Endothelial cell of umbilical vein (primary cell): ENCODE results near the gene PLA2R1. TPM values are rescaled to one million over a fixed set of nuclear protein-coding genes. Genes with fewer than 3 reads are reported as not detected.

Source experiments
- BruUV-seq: library from RNA; stranded (reverse); fragments of 400-500 nt; replicated peaks from 2 replicates; lab custom pipeline; 2021; lab: Mats Ljungman, UMichigan
- CTCF ChIA-PET: fragments of 300-600, 350-600 bp; sonication (Branson Sonifier 250); formaldehyde crosslinking; loops from one replicate; lab custom pipeline; 2021; ENCODE audit warnings: antibody characterized with exemption, inconsistent platforms; lab: Charles Lee
- POLR2A ChIA-PET: fragments of 300-600, 350-600 bp; sonication (Branson Sonifier 250); formaldehyde crosslinking; loops from one replicate; lab custom pipeline; 2021; ENCODE audit warnings: antibody characterized with exemption, inconsistent platforms; lab: Charles Lee
- DNase-seq: peaks from one replicate; pipeline ENCODE4 v3.0.0-alpha.2; 2011; ENCODE audit warnings: low read depth, low spot score
- FAIRE-seq: peaks from 2 replicates; lab custom pipeline; 2011; peaks lifted over from hg19 to GRCh38; lab: Jason Lieb, UNC
- H2AFZ ChIP-seq: 2 replicates; pipeline ENCODE4 v1.6.0; 2012; ENCODE audit warnings: low read depth, low read length, control low read depth, inconsistent platforms
- H3K27ac ChIP-seq: 2 replicates; pipeline ENCODE4 v1.5.1; 2011; ENCODE audit warnings: low read depth, mild to moderate bottlenecking, control low read depth, low read length, moderate library complexity; ENCODE audit not compliant: insufficient read depth
- H3K27me3 ChIP-seq, 2 experiments: 2 replicates each; pipeline versions ENCODE4 v1.6.0 to v1.6.1; 2011; ENCODE audit warnings: low read length in 2 of 2, mixed read lengths in 1 of 2; ENCODE audit not compliant: control insufficient read depth in 2 of 2, insufficient read depth in 2 of 2
- H3K36me3 ChIP-seq, 2 experiments: 2 replicates in 1 of 2; 3 replicates in 1 of 2; pipeline ENCODE4 v1.5.1; 2011; ENCODE audit warnings: low read length in 2 of 2, mild to moderate bottlenecking in 1 of 2, moderate library complexity in 1 of 2; ENCODE audit not compliant: control insufficient read depth in 2 of 2, insufficient read depth in 2 of 2; ENCODE audit errors: extremely low read depth in 1 of 2
- H3K4me1 ChIP-seq: 3 replicates; pipeline ENCODE4 v1.5.1; 2011; ENCODE audit warnings: mild to moderate bottlenecking, low read length; ENCODE audit not compliant: control insufficient read depth, insufficient read depth; ENCODE audit errors: extremely low read depth
- H3K4me2 ChIP-seq: 2 replicates; pipeline ENCODE4 v1.6.1; 2011; ENCODE audit warnings: low read length, control low read depth, mixed read lengths; ENCODE audit not compliant: insufficient read depth
- H3K4me3 ChIP-seq, 3 experiments: fragments of 200-600 bp in 1 of 3; sonication (generic), shearing (Covaris generic) in 1 of 3; replicated peaks in 1 of 3; 2 replicates each; pipeline ENCODE4 v1.5.1; 2011 to 2016; ENCODE audit warnings: control low read depth in 3 of 3, low read length in 3 of 3, mild to moderate bottlenecking in 2 of 3, inconsistent platforms in 1 of 3, low read depth in 1 of 3, moderate library complexity in 1 of 3; ENCODE audit not compliant: insufficient read depth in 1 of 3
- H3K79me2 ChIP-seq: 2 replicates; pipeline ENCODE4 v1.6.0; 2012; ENCODE audit warnings: low read length, inconsistent platforms; ENCODE audit not compliant: control insufficient read depth, insufficient read depth
- H3K9ac ChIP-seq: replicated peaks from 2 replicates; pipeline ENCODE3; 2011; ENCODE audit warnings: low read length, control low read depth; ENCODE audit not compliant: insufficient read depth; ENCODE audit errors: extremely low read depth
- H3K9me1 ChIP-seq: replicated peaks from 3 replicates; pipeline ENCODE4 v1.6.0; 2011; ENCODE audit warnings: mild to moderate bottlenecking, low read length; ENCODE audit not compliant: control insufficient read depth, insufficient read depth; ENCODE audit errors: extremely low read depth
- H3K9me3 ChIP-seq: replicated peaks from 2 replicates; pipeline ENCODE4 v1.5.1; 2012; ENCODE audit warnings: low read length, inconsistent platforms; ENCODE audit not compliant: control insufficient read depth, insufficient read depth
- H4K20me1 ChIP-seq: replicated peaks from 2 replicates; pipeline ENCODE3; 2011; ENCODE audit warnings: mild to moderate bottlenecking, low read length; ENCODE audit not compliant: control insufficient read depth, insufficient read depth; ENCODE audit errors: extremely low read depth
- GATA2 ChIP-seq: IDR thresholded peaks from 2 replicates; pipeline ENCODE4 v1.7.0; 2011; ENCODE audit warnings: low read depth, mild to moderate bottlenecking, moderate library complexity, mixed read lengths, low read length; ENCODE audit not compliant: insufficient read length, insufficient read depth
- JUN ChIP-seq: IDR thresholded peaks from 2 replicates; pipeline ENCODE4 v1.6.1; 2011; ENCODE audit warnings: borderline replicate concordance, low read depth; ENCODE audit not compliant: insufficient read length, insufficient read depth
- MYC ChIP-seq: IDR thresholded peaks from one replicate; pipeline ENCODE4 v1.6.1; 2011; ENCODE audit warnings: mild to moderate bottlenecking, low read depth, low read length
- POLR2A ChIP-seq: IDR thresholded peaks from 2 replicates; pipeline ENCODE4 v1.6.1; 2012; ENCODE audit warnings: low read depth, mild to moderate bottlenecking, control low read depth, low read length
- dilution Hi-C: fragments of 300-500 bp; cut with MboI; formaldehyde crosslinking; loops from one replicate; pipeline ENCODE4 v1.15.0; 2019; ENCODE audit warnings: low sequenced_read_pairs; ENCODE audit not compliant: extremely low pct_ligation_motif_present
- intact Hi-C: fragments of 100-400 bp; cut with micrococcal nuclease; formaldehyde crosslinking; loops from one replicate; pipeline ENCODE4 v1.10.0; 2022
- polyA plus RNA-seq, 4 experiments: library from polyadenylated mRNA; depleted of rRNA in 3 of 4; stranded (reverse) in 3 of 4; unstranded in 1 of 4; fragments of >200 nt; gene quantifications; 2 replicates each; pipeline versions ENCODE4 v1.2.1 to v1.2.3, GENCODE V29; 2011 to 2012; ENCODE audit warnings: missing spikeins in 1 of 4
- total RNA-seq: library from RNA; stranded (reverse); gene quantifications from 2 replicates; pipeline ENCODE4 v1.2.3, GENCODE V29; 2021
- TF ChIP-seq, protein P1 (sequence below): IDR thresholded peaks from 2 replicates; pipeline ENCODE4 v1.6.1; 2011; ENCODE audit not compliant: insufficient read depth, insufficient read length
- TF ChIP-seq, protein P2 (sequence below), 2 donors: IDR thresholded peaks; 1 replicate in 1 of 2; 2 replicates in 1 of 2; pipeline ENCODE4 v1.5.1; 2011; ENCODE audit warnings: low read length in 2 of 2, mild to moderate bottlenecking in 2 of 2, moderate library complexity in 2 of 2, control low read depth in 1 of 2, inconsistent platforms in 1 of 2, low read depth in 1 of 2; ENCODE audit not compliant: insufficient read depth in 1 of 2; ENCODE audit errors: extremely low read depth in 1 of 2

PLA2R1 gene
- total and polyA plus RNA-seq, 2 donors (not counting 3 experiments of a cell fraction or from before 2014, with no cell fraction given): 6.9 to 14.4 TPM

DNA sequence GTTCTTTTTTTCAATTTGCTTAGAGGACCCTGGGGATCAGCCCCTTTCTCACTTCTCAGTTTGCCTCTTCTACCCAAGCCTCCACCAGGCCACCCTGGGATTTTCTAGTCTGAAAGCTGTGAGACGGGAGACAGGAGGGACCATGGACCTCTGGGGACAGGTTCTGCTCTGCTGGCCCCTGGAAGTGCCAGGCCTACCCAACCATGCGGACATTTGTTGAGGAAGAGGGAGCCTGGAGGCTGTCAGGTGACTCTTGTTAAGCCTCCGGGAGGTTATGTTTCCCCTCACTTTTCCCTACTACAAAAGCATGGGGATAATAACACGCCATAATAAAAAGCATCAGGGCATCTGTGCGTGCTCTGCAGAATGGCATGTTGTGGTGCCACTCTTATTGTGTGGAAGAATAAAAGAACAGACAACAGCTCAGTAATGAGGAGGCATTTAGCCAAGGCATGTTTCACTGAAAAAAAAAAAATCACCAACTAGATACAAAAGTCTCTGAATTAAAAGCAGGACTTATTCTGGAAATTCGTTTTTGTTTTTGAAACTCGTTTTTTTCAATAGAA is 48.3 kb upstream of the PLA2R1 start:
- FAIRE-seq: no peak
- Histone ChIP-seq H3K79me2 (no peaks in the 10 kb centered on the region), H2AFZ (peak overlapping the region; percentile 30), H3K4me2 (no peak overlapping the region), H3K4me3 (no peak overlapping the region), H3K9me1 (no peaks in the 10 kb centered on the region), H3K36me3 (no peaks in the 10 kb centered on the region), H3K27me3 (no peaks in the 10 kb centered on the region), H3K9ac (no peak overlapping the region), H3K9me3 (no peaks in the 10 kb centered on the region), H3K4me1 (no peaks in the 10 kb centered on the region), H3K27ac (no peak overlapping the region), H4K20me1 (no peaks in the 10 kb centered on the region)
- TF ChIP-seq MYC (no peak), JUN (no peak), POLR2A (no peak), GATA2 (no peak)
- TF ChIP-seq, protein P1, sequence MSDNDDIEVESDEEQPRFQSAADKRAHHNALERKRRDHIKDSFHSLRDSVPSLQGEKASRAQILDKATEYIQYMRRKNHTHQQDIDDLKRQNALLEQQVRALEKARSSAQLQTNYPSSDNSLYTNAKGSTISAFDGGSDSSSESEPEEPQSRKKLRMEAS: no peak
- TF ChIP-seq, protein P2, sequence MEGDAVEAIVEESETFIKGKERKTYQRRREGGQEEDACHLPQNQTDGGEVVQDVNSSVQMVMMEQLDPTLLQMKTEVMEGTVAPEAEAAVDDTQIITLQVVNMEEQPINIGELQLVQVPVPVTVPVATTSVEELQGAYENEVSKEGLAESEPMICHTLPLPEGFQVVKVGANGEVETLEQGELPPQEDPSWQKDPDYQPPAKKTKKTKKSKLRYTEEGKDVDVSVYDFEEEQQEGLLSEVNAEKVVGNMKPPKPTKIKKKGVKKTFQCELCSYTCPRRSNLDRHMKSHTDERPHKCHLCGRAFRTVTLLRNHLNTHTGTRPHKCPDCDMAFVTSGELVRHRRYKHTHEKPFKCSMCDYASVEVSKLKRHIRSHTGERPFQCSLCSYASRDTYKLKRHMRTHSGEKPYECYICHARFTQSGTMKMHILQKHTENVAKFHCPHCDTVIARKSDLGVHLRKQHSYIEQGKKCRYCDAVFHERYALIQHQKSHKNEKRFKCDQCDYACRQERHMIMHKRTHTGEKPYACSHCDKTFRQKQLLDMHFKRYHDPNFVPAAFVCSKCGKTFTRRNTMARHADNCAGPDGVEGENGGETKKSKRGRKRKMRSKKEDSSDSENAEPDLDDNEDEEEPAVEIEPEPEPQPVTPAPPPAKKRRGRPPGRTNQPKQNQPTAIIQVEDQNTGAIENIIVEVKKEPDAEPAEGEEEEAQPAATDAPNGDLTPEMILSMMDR (IDR thresholded peaks at IDR 0.05; ENCODE audit: extremely low read depth in 1 of 2, insufficient read depth in 1 of 2, low read depth in 1 of 2, low read length in 2 of 2): no peak
- no TSS peak for BruUV-seq
- intact Hi-C loops: loop anchor here (1.0 to 10.0 kb wide), 10 partner anchors 95 to 953 kb away; no protein-coding TSS in a partner anchor
- dilution Hi-C loops: no loop called here
- CTCF ChIA-PET: interaction anchor here (0.5 to 3.9 kb wide), 67 partner anchors 10 to 1163 kb away, joined by 3 to 84 read pairs (median 4); no protein-coding TSS in a partner anchor
- POLR2A ChIA-PET: interaction anchor here (0.7 kb wide), 1 partner anchor 123 kb away, joined by 4 read pairs; no protein-coding TSS in a partner anchor
- DNase-seq: no peak
